GM19397 (cell line): ENCODE measurements around the gene CTU1.

Experiments used
- ATAC-seq: cut with Tn5 transposase; IDR thresholded peaks from one replicate; pipeline ENCODE4 v1.9.1; 2021; ENCODE audit warnings: mild to moderate bottlenecking, moderate library complexity; ENCODE audit not compliant: unreplicated experiment

CTU1 gene

GRCh38 chr19:51107406-51108065 lies 673 bp downstream of the CTU1 start:
- peak; percentile 2 for ATAC-seq

- ATAC-seq: no peak
Measured at GRCh38 chr19:51103926-51104341, 4.3 kb downstream of the CTU1 start.

- ATAC-seq: no peak
Measured at GRCh38 chr19:51102991-51103390, 5.2 kb downstream of the CTU1 start.

- ATAC-seq: no peak
Measured at GRCh38 chr19:51101171-51101865, 6.9 kb downstream of the CTU1 start.

- ATAC-seq: no peak
Measured at GRCh38 chr19:51100601-51101000, 7.6 kb downstream of the CTU1 start.

- no peak for ATAC-seq
Measured at GRCh38 chr19:51099047-51099382, 9.2 kb downstream of the CTU1 start.

- no peak for ATAC-seq
Measured at GRCh38 chr19:51098365-51099046, 9.7 kb downstream of the CTU1 start.

- ATAC-seq: no peak
Measured at GRCh38 chr19:51097796-51098195, 10.4 kb downstream of the CTU1 start.

GRCh38 chr19:51097166-51097738 lies 11.0 kb downstream of the CTU1 start:
- no peak for ATAC-seq

GRCh38 chr19:51096473-51097165 lies 11.6 kb downstream of the CTU1 start:
- no peak for ATAC-seq

GRCh38 chr19:51094696-51095279 lies 13.4 kb downstream of the CTU1 start:
- ATAC-seq: no peak

GRCh38 chr19:51093510-51094345 lies 14.5 kb downstream of the CTU1 start:
- no peak for ATAC-seq

GRCh38 chr19:51093101-51093500 lies 15.1 kb downstream of the CTU1 start:
- no peak for ATAC-seq

GRCh38 chr19:51091895-51092873 lies 16.0 kb downstream of the CTU1 start:
- no peak for ATAC-seq

- ATAC-seq: no peak
Measured at GRCh38 chr19:51091126-51091525, 17.1 kb downstream of the CTU1 start.

GRCh38 chr19:51090471-51090870 lies 17.7 kb downstream of the CTU1 start:
- no peak for ATAC-seq

GRCh38 chr19:51089786-51090185 lies 18.4 kb downstream of the CTU1 start:
- ATAC-seq: no peak

- ATAC-seq: no peak
Measured at GRCh38 chr19:51086153-51086850, 21.9 kb downstream of the CTU1 start.
